ENCODE data around the gene SLC39A3. TPM values are rescaled to one million over a fixed set of nuclear protein-coding genes. Genes with fewer than 3 reads are reported as not detected.
A peak's percentile ranks its signal among the peaks of the same experiment; 100 is the strongest.

Gene SLC39A3
- total RNA-seq, 1 experiment from 2014 or later = 39.1 TPM

GRCh38 chr19:2703077-2703437, 36.8 kb downstream of the SLC39A3 start:
- H3K9me3 ChIP-seq (ENCODE audit: control insufficient read depth in 1 of 2, insufficient read depth in 1 of 2, low read depth in 1 of 2, low read length in 2 of 2) = no peaks in the 10 kb centered on the region
- no peaks in the 10 kb centered on the region for H4K20me1 ChIP-seq (ENCODE audit: insufficient read depth)
- ChIA-PET POLR2A (no interaction called here), RAD21 (ENCODE audit: low non-redundant PET in 1 of 2, low total read pairs in 2 of 2, uncharacterized antibody in 2 of 2, unreplicated experiment in 2 of 2) (interaction anchor here in 1 of 2 experiments (1.3 kb wide), 1 partner anchor 55 kb away, joined by 3 read pairs; no protein-coding TSS in a partner anchor), CTCF (no interaction called here)
- intact Hi-C loops (cut with micrococcal nuclease) = no loop called here
- H3K36me3 ChIP-seq (ENCODE audit: control insufficient read depth in 1 of 2, insufficient read depth in 2 of 2, low read length in 2 of 2) = no peaks in the 10 kb centered on the region
- ATAC-seq = no peak
- TF ChIP-seq YY1 (IDR thresholded peaks at IDR 0.05; ENCODE audit: extremely low read depth, insufficient replicate concordance, low read depth, low read length) (no peak), EGR1 (IDR thresholded peaks at IDR 0.05; ENCODE audit: low read depth) (no peak), ZBTB33 (IDR thresholded peaks at IDR 0.05; ENCODE audit: extremely low read depth, insufficient replicate concordance, low read length) (no peak), POLR2A (IDR thresholded peaks at IDR 0.05; ENCODE audit: borderline replicate concordance, extremely low read depth, insufficient read depth, insufficient read length) (no peak), ELF1 (IDR thresholded peaks at IDR 0.05; ENCODE audit: borderline replicate concordance, low read depth) (no peak), REST (IDR thresholded peaks at IDR 0.05; ENCODE audit: low read depth) (no peak), SIN3A (IDR thresholded peaks at IDR 0.05; ENCODE audit: low read depth) (no peak), TCF7L2 (IDR thresholded peaks at IDR 0.05; ENCODE audit: borderline replicate concordance, extremely low read depth, insufficient read depth, insufficient read length) (no peak), JUND (IDR thresholded peaks at IDR 0.05) (no peak), CTCF (IDR thresholded peaks at IDR 0.05 in 2 of 3, conservative IDR thresholded peaks at IDR 0.05 in 1 of 3; ENCODE audit: borderline replicate concordance in 1 of 3, insufficient read depth in 1 of 3, low read depth in 2 of 3, low read length in 2 of 3) (no peak), ZNF274 (IDR thresholded peaks at IDR 0.05; ENCODE audit: low read depth, low read length) (no peak), MAX (IDR thresholded peaks at IDR 0.05) (no peak), FOSL1 (IDR thresholded peaks at IDR 0.05; ENCODE audit: low read depth) (no peak), CEBPB (IDR thresholded peaks at IDR 0.05; ENCODE audit: low read depth) (no peak), ATF3 (IDR thresholded peaks at IDR 0.05) (no peak), EZH2 (IDR thresholded peaks at IDR 0.05) (no peak), CBX3 (IDR thresholded peaks at IDR 0.05; ENCODE audit: low read depth) (no peak; the same call in 1 of the 2 replicates), POLR2AphosphoS5 (IDR thresholded peaks at IDR 0.05; ENCODE audit: low read depth, low read length) (no peak), EZH2phosphoT487 (IDR thresholded peaks at IDR 0.05; ENCODE audit: borderline replicate concordance) (no peak)
- peak overlapping the region; percentile 67 for H2AFZ ChIP-seq (ENCODE audit: low read depth, low read length, poor library complexity, severe bottlenecking)
- H3K79me2 ChIP-seq (ENCODE audit: insufficient read depth, low read length) = no peaks in the 10 kb centered on the region
- peak overlapping the region; percentile 50 for H3K4me2 ChIP-seq (ENCODE audit: low read length)
- H3K27ac ChIP-seq (ENCODE audit: low read depth, low read length) = 0 out of 2 replicates have a peak overlapping the region, but pooled peaks have one; percentile 18
- H3K4me1 ChIP-seq (ENCODE audit: control insufficient read depth in 1 of 2, insufficient read depth in 2 of 2, low read length in 2 of 2) = peaks cover 4 to 15% of the 10 kb centered on the region in 2 experiments; a peak in 3 of 4 replicates
- no peak overlapping the region for H3K9ac ChIP-seq (ENCODE audit: low read length)
- no peak overlapping the region for H3K4me3 ChIP-seq (replicated peaks in 1 of 2; ENCODE audit: low read depth in 1 of 2, low read length in 2 of 2)
- H3K9me2 ChIP-seq (ENCODE audit: insufficient read depth) = no peaks in the 10 kb centered on the region
- H3K27me3 ChIP-seq (ENCODE audit: insufficient read depth, low read length) = no peaks in the 10 kb centered on the region
- DNase-seq (ENCODE audit: low read depth, low spot score) = no peak
- BruUV-seq (replicated peaks) = no TSS peak

Data from HCT116 (cell line).